H1 (cell line): ENCODE results near the gene IRF5. TPM values are rescaled to one million over a fixed set of nuclear protein-coding genes. Genes with fewer than 3 reads are reported as not detected.

Experiments used
- CTCF ChIA-PET: fragments of 300-600 bp; sonication (Branson Sonifier 250); formaldehyde crosslinking; loops from one replicate; lab custom pipeline; 2021; ENCODE audit not compliant: partially characterized antibody; lab: Charles Lee
- POLR2A ChIA-PET: fragments of 300-600 bp; sonication (Branson Sonifier 250); formaldehyde crosslinking; loops from one replicate; lab custom pipeline; 2021; ENCODE audit warnings: inconsistent platforms; ENCODE audit not compliant: partially characterized antibody; lab: Charles Lee
- DNase-seq, 2 experiments: peaks; one replicate each; pipeline versions ENCODE4 v3.0.0 to v3.0.0-alpha.2; 2010 to 2022; ENCODE audit warnings: low spot score in 2 of 2, low read depth in 1 of 2, mixed read lengths in 1 of 2
- FAIRE-seq: peaks from 2 replicates; lab custom pipeline; 2011; peaks lifted over from hg19 to GRCh38; lab: Jason Lieb, UNC
- H2AFZ ChIP-seq: 2 replicates; pipeline ENCODE4 v1.8.1; 2012; ENCODE audit warnings: low read length, inconsistent platforms
- H2AK5ac ChIP-seq: 2 replicates; pipeline ENCODE4 v1.6.1; 2013; ENCODE audit warnings: low read depth, low read length
- H2BK120ac ChIP-seq: replicated peaks from 2 replicates; pipeline ENCODE3; 2013; ENCODE audit warnings: low read depth, low read length, inconsistent platforms
- H2BK12ac ChIP-seq: 2 replicates; pipeline ENCODE4 v1.6.1; 2013; ENCODE audit warnings: low read depth, low read length
- H2BK15ac ChIP-seq: 2 replicates; pipeline ENCODE4 v1.6.1; 2013; ENCODE audit warnings: low read length
- H2BK20ac ChIP-seq: 2 replicates; pipeline ENCODE4 v1.6.1; 2013; ENCODE audit warnings: low read length
- H2BK5ac ChIP-seq: 2 replicates; pipeline ENCODE4 v1.6.1; 2013; ENCODE audit warnings: low read depth, low read length
- H3K14ac ChIP-seq: 2 replicates; pipeline ENCODE4 v1.6.1; 2013; ENCODE audit warnings: inconsistent platforms; ENCODE audit not compliant: insufficient read length
- H3K18ac ChIP-seq: 2 replicates; pipeline ENCODE4 v1.6.1; 2013; ENCODE audit warnings: low read length; ENCODE audit errors: extremely low read depth
- H3K23ac ChIP-seq: 2 replicates; pipeline ENCODE4 v1.6.1; 2013; ENCODE audit warnings: inconsistent platforms; ENCODE audit not compliant: insufficient read length
- H3K23me2 ChIP-seq: 2 replicates; pipeline ENCODE4 v1.6.1; 2013; ENCODE audit warnings: low read depth, low read length
- H3K27ac ChIP-seq: 2 replicates; pipeline ENCODE4 v1.6.1; 2011; ENCODE audit warnings: low read depth, low read length, inconsistent platforms
- H3K27me3 ChIP-seq, 4 experiments: replicated peaks in 1 of 4; 1 replicate in 1 of 4; 2 replicates in 3 of 4; pipeline versions ENCODE4 v1.6.1 to v1.8.1; 2011 to 2013; ENCODE audit warnings: low read length in 3 of 4, mild to moderate bottlenecking in 3 of 4, inconsistent platforms in 2 of 4, mixed read lengths in 2 of 4, moderate library complexity in 1 of 4; ENCODE audit not compliant: control insufficient read depth in 3 of 4, insufficient read depth in 3 of 4; ENCODE audit errors: extremely low read depth in 1 of 4
- H3K36me3 ChIP-seq, 4 experiments: 2 replicates each; pipeline versions ENCODE4 v1.6.1 to v1.8.1; 2011 to 2013; ENCODE audit warnings: mild to moderate bottlenecking in 4 of 4, low read length in 3 of 4, moderate library complexity in 2 of 4, control low read depth in 1 of 4, inconsistent platforms in 1 of 4; ENCODE audit not compliant: insufficient read depth in 4 of 4, control insufficient read depth in 2 of 4
- H3K4ac ChIP-seq: replicated peaks from 2 replicates; pipeline ENCODE3; 2013; ENCODE audit warnings: low read length, low read depth, mixed read lengths, inconsistent platforms; ENCODE audit not compliant: insufficient read length
- H3K4me1 ChIP-seq, 4 experiments: replicated peaks in 1 of 4; 1 replicate in 1 of 4; 2 replicates in 3 of 4; pipeline versions ENCODE4 v1.6.1 to v1.8.1; 2011 to 2013; ENCODE audit warnings: low read length in 3 of 4, inconsistent platforms in 2 of 4, mixed read lengths in 1 of 4; ENCODE audit not compliant: insufficient read depth in 4 of 4, control insufficient read depth in 3 of 4
- H3K4me2 ChIP-seq, 2 experiments: 2 replicates each; pipeline versions ENCODE4 v1.6.1 to v1.8.1; 2011 to 2013; ENCODE audit warnings: low read depth in 2 of 2, low read length in 2 of 2, control low read depth in 1 of 2, inconsistent platforms in 1 of 2, mild to moderate bottlenecking in 1 of 2; ENCODE audit not compliant: insufficient read depth in 1 of 2
- H3K4me3 ChIP-seq, 4 experiments: fragments of 200-600, 300-600 bp in 1 of 4; sonication (generic), shearing (Covaris generic), sonication (Bioruptor Twin) in 1 of 4; 2 replicates each; pipeline versions ENCODE4 v1.5.1 to v1.8.1; 2011 to 2016; ENCODE audit warnings: low read length in 4 of 4, low read depth in 3 of 4, control low read depth in 2 of 4, inconsistent platforms in 2 of 4, mild to moderate bottlenecking in 2 of 4, mixed read lengths in 1 of 4, moderate library complexity in 1 of 4; ENCODE audit not compliant: insufficient read depth in 2 of 4; ENCODE audit errors: extremely low read depth in 1 of 4
- H3K56ac ChIP-seq: replicated peaks from 2 replicates; pipeline ENCODE3; 2013; ENCODE audit warnings: low read depth, mild to moderate bottlenecking, mixed read lengths, low read length, inconsistent platforms; ENCODE audit not compliant: insufficient read length
- H3K79me1 ChIP-seq: 2 replicates; pipeline ENCODE4 v1.6.1; 2013; ENCODE audit warnings: low read depth, low read length, control low read depth
- H3K79me2 ChIP-seq, 2 experiments: 2 replicates each; pipeline versions ENCODE4 v1.6.1 to v1.8.1; 2012 to 2013; ENCODE audit warnings: low read length in 2 of 2, mild to moderate bottlenecking in 2 of 2, inconsistent platforms in 1 of 2; ENCODE audit not compliant: insufficient read depth in 2 of 2, control insufficient read depth in 1 of 2
- H3K9ac ChIP-seq, 4 experiments: replicated peaks in 1 of 4; 1 replicate in 1 of 4; 2 replicates in 3 of 4; pipeline versions ENCODE4 v1.6.1 to v1.8.1; 2011 to 2013; ENCODE audit warnings: low read depth in 3 of 4, low read length in 3 of 4, control low read depth in 2 of 4, mild to moderate bottlenecking in 2 of 4, moderate library complexity in 2 of 4, inconsistent platforms in 1 of 4; ENCODE audit errors: extremely low read depth in 1 of 4
- H3K9me3 ChIP-seq, 2 experiments: 2 replicates each; pipeline versions ENCODE4 v1.6.1 to v1.8.1; 2012 to 2013; ENCODE audit warnings: mild to moderate bottlenecking in 2 of 2, moderate library complexity in 2 of 2, control low read depth in 1 of 2, inconsistent platforms in 1 of 2, low read depth in 1 of 2, low read length in 1 of 2, mixed read lengths in 1 of 2; ENCODE audit not compliant: insufficient read depth in 2 of 2
- H4K20me1 ChIP-seq, 2 experiments: replicated peaks in 1 of 2; 2 replicates each; pipeline versions ENCODE3 to v1.8.1; 2011 to 2013; ENCODE audit warnings: inconsistent platforms in 2 of 2, low read length in 2 of 2, mild to moderate bottlenecking in 1 of 2; ENCODE audit not compliant: insufficient read depth in 2 of 2, control insufficient read depth in 1 of 2
- H4K5ac ChIP-seq: 2 replicates; pipeline ENCODE4 v1.6.1; 2013; ENCODE audit warnings: low read length, low read depth, mixed read lengths, inconsistent platforms; ENCODE audit not compliant: insufficient read length
- H4K8ac ChIP-seq: 2 replicates; pipeline ENCODE4 v1.8.0; 2013; ENCODE audit warnings: mild to moderate bottlenecking, moderate library complexity, low read length, inconsistent platforms; ENCODE audit not compliant: insufficient read depth; ENCODE audit errors: extremely low read depth
- H4K91ac ChIP-seq: replicated peaks from 2 replicates; pipeline ENCODE3; 2013; ENCODE audit warnings: low read length, mixed read lengths, inconsistent platforms; ENCODE audit not compliant: insufficient read length
- SP1 ChIP-seq: IDR thresholded peaks from 2 replicates; pipeline ENCODE4 v1.6.1; 2011; ENCODE audit warnings: low read depth, low read length
- WGBS, 2 experiments: shearing (Covaris generic) in 1 of 2; methylation state at CpG; one replicate each; pipeline versions ENCODE4 v1.1.6 to v1.1.7; 2013 to 2015; ENCODE audit warnings: low lambda C conversion rate in 2 of 2, mixed read lengths in 2 of 2, inconsistent platforms in 1 of 2, low coverage in 1 of 2, missing lambda C conversion rate in 1 of 2; ENCODE audit not compliant: insufficient replicate concordance in 2 of 2, insufficient coverage in 1 of 2, insufficient read length in 1 of 2; ENCODE audit errors: extremely low coverage in 1 of 2, missing lambda C conversion rate in 1 of 2; 5-methylcytosine and 5-hydroxymethylcytosine counted together
- polyA plus RNA-seq, 7 experiments: library from polyadenylated mRNA; depleted of rRNA in 3 of 7; stranded (reverse) in 5 of 7; unstranded in 2 of 7; fragments of >200 nt in 5 of 7; fragments of 200-250 nt in 2 of 7; gene quantifications; 1 replicate in 5 of 7; 2 replicates in 1 of 7; 4 replicates in 1 of 7; pipeline versions ENCODE4 v1.2.1 to v1.2.3, GENCODE V29; 2011 to 2013; ENCODE audit warnings: missing spikeins in 2 of 7, mixed read lengths in 2 of 7
- total RNA-seq: library from RNA; stranded (reverse); fragmentation: NEBNext Ultra II Directional; extraction: Animal tissue kit (Norgen Biotek cat#: 25700); gene quantifications from 2 replicates; pipeline ENCODE4 v1.2.1, GENCODE V29; 2021
- TF ChIP-seq, protein P1 (sequence below): IDR thresholded peaks from 2 replicates; pipeline ENCODE4 v1.6.1; 2012; ENCODE audit warnings: low read length, inconsistent platforms

The IRF5 gene
- total and polyA plus RNA-seq, 2 of the 8 experiments (the other 6 are each of a cell fraction or from before 2014, with no cell fraction given), result 0.28 to 1.1 TPM

DNA sequence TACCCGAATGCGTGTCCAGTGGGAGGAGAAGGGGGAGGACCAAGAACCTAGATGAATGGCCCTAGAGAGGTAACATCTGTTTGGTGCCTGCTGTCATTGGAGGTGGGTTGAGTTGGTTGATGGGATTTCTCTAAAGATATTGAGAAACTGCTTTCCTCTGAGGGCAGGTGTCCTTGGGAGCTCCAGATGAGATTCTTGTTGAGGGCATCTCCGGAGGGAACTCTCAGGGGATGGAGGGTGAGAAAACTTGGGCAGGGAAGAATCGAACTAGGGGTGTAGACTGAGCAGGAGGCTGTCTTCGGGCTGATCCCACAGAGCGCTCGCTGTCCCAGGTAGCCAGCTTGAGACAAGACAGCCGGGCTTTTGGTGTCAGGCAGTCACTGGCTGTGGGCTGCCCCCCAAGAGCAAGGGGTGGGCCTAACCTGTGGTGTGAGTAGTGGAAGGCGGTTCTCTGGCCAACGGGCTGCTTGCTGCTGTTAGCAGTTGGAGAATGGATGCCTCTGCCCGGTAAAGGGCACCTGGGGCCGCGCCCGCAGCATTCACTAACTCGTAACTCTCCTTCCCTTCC is 3.7 kb downstream of the IRF5 start:
- H2AFZ ChIP-seq, result no peak overlapping the region
- H3K79me2 ChIP-seq, result no peaks in the 10 kb centered on the region
- no peak overlapping the region for H3K4ac ChIP-seq
- peaks cover 0 to 3% of the 10 kb centered on the region in 2 experiments for H4K20me1 ChIP-seq
- H4K5ac ChIP-seq, result no peak overlapping the region
- H3K79me1 ChIP-seq, result no peaks in the 10 kb centered on the region
- FAIRE-seq (no peak), DNase-seq (peak in 1 of 2 experiments; percentile 42)
- no peak overlapping the region for H2BK15ac ChIP-seq
- WGBS, 2 experiments, result 88% methylated on average over 15 of the region's 15 CpGs; no CpG with 5 or more reads in 1 of the 2 experiments
- H2BK20ac ChIP-seq, result no peak overlapping the region
- no peak overlapping the region for H3K27ac ChIP-seq
- H3K18ac ChIP-seq, result no peak overlapping the region
- no peak overlapping the region for H3K9ac ChIP-seq
- H3K4me1 ChIP-seq, result peaks cover 0 to 7% (median 3%) of the 10 kb centered on the region in 4 experiments; a peak in 2 of 7 replicates
- no peak overlapping the region for H3K4me2 ChIP-seq
- H3K23me2 ChIP-seq, result peaks cover 13% of the 10 kb centered on the region; the same call in 1 of the 2 replicates
- H2BK120ac ChIP-seq, result no peak overlapping the region
- no peak overlapping the region for H3K23ac ChIP-seq
- no peak for TF ChIP-seq SP1
- TF ChIP-seq, protein P1, sequence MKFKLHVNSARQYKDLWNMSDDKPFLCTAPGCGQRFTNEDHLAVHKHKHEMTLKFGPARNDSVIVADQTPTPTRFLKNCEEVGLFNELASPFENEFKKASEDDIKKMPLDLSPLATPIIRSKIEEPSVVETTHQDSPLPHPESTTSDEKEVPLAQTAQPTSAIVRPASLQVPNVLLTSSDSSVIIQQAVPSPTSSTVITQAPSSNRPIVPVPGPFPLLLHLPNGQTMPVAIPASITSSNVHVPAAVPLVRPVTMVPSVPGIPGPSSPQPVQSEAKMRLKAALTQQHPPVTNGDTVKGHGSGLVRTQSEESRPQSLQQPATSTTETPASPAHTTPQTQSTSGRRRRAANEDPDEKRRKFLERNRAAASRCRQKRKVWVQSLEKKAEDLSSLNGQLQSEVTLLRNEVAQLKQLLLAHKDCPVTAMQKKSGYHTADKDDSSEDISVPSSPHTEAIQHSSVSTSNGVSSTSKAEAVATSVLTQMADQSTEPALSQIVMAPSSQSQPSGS, result no peak
- ChIA-PET CTCF (interaction anchor here (0.7 to 2.3 kb wide), 11 partner anchors 7 to 150 kb away, joined by 3 to 11 read pairs (median 4); partner anchors contain the start of gene KCP), POLR2A (no interaction called here)
- H3K56ac ChIP-seq, result no peak overlapping the region
- no peak overlapping the region for H2AK5ac ChIP-seq
- H2BK5ac ChIP-seq, result no peak overlapping the region
- H3K4me3 ChIP-seq, result no peak overlapping the region
- H2BK12ac ChIP-seq, result no peak overlapping the region
- peaks cover 24 to 46% (median 36%) of the 10 kb centered on the region in 4 experiments for H3K27me3 ChIP-seq
- H3K36me3 ChIP-seq, result no peaks in the 10 kb centered on the region
- H3K9me3 ChIP-seq, result no peaks in the 10 kb centered on the region
- no peak overlapping the region for H4K91ac ChIP-seq
- H4K8ac ChIP-seq, result no peak overlapping the region
- H3K14ac ChIP-seq, result no peak overlapping the region
